Panc1 (cell line): ENCODE results near the gene ASCL3. TPM values are rescaled to one million over a fixed set of nuclear protein-coding genes. Genes with fewer than 3 reads are reported as not detected.

ENCODE experiments used
- ATAC-seq: fragments of 200-7000 bp; cut with Tn5 transposase; 2 replicates; pipeline ENCODE4 v1.9.1; 2020; ENCODE audit warnings: mild to moderate bottlenecking, moderate library complexity
- BruUV-seq: library from RNA; stranded (reverse); fragments of 400-500 nt; replicated peaks from 2 replicates; lab custom pipeline; 2021; lab: Mats Ljungman, UMichigan
- CTCF ChIA-PET: fragments of 300-600 bp; sonication (Branson Sonifier 250); formaldehyde crosslinking; loops from one replicate; lab custom pipeline; 2022; ENCODE audit warnings: antibody characterized with exemption; lab: Charles Lee
- POLR2A ChIA-PET: fragments of 300-600 bp; sonication (Branson Sonifier 250); formaldehyde crosslinking; loops from one replicate; lab custom pipeline; 2022; ENCODE audit warnings: antibody characterized with exemption; lab: Charles Lee
- DNase-seq: peaks from one replicate; pipeline ENCODE4 v3.0.0-alpha.2; 2010; ENCODE audit warnings: low read depth, low spot score
- H3K27ac ChIP-seq: 2 replicates; pipeline ENCODE4 v1.5.1; 2011; ENCODE audit warnings: mild to moderate bottlenecking, low read length, inconsistent platforms
- H3K27me3 ChIP-seq: fragments of 200-500 bp; sonication (Bioruptor generic); 2 replicates; pipeline ENCODE4 v1.6.0; 2014; ENCODE audit warnings: low read length, inconsistent platforms; ENCODE audit not compliant: control insufficient read depth, insufficient read depth
- H3K36me3 ChIP-seq: fragments of 200-500 bp; sonication (Bioruptor generic); 2 replicates; pipeline ENCODE4 v1.5.1; 2014; ENCODE audit warnings: inconsistent platforms, mild to moderate bottlenecking, low read length, moderate library complexity; ENCODE audit not compliant: control insufficient read depth, insufficient read depth
- H3K4me1 ChIP-seq: 2 replicates; pipeline ENCODE4 v1.5.1; 2011; ENCODE audit warnings: inconsistent platforms, mild to moderate bottlenecking, low read length, moderate library complexity; ENCODE audit not compliant: control insufficient read depth, insufficient read depth
- H3K4me3 ChIP-seq, 2 experiments: 2 replicates each; pipeline ENCODE4 v1.5.1; 2011 to 2012; ENCODE audit warnings: low read depth in 2 of 2, low read length in 2 of 2, mild to moderate bottlenecking in 2 of 2, inconsistent platforms in 1 of 2, moderate library complexity in 1 of 2
- H3K9me3 ChIP-seq: fragments of 200-500 bp; sonication (Bioruptor generic); 2 replicates; pipeline ENCODE4 v1.5.1; 2014; ENCODE audit warnings: low read depth, mild to moderate bottlenecking, inconsistent platforms, low read length, moderate library complexity; ENCODE audit not compliant: control insufficient read depth, insufficient read depth
- POLR2AphosphoS5 ChIP-seq: IDR thresholded peaks from 2 replicates; pipeline ENCODE4 v1.6.1; 2012; ENCODE audit warnings: mild to moderate bottlenecking, low read depth, low read length, moderate library complexity
- REST ChIP-seq, 2 experiments: IDR thresholded peaks; 2 replicates each; pipeline ENCODE4 v1.6.1; 2011 to 2012; ENCODE audit warnings: low read depth in 2 of 2, control low read depth in 1 of 2, low read length in 1 of 2, mild to moderate bottlenecking in 1 of 2, moderate library complexity in 1 of 2; ENCODE audit not compliant: insufficient read depth in 1 of 2
- SIN3A ChIP-seq: IDR thresholded peaks from 2 replicates; pipeline ENCODE4 v1.6.1; 2012; ENCODE audit warnings: low read depth, mild to moderate bottlenecking, low read length, moderate library complexity, borderline replicate concordance; ENCODE audit not compliant: insufficient read depth
- TCF7L2 ChIP-seq: IDR thresholded peaks from 2 replicates; pipeline ENCODE4 v1.6.1; 2011; ENCODE audit warnings: mild to moderate bottlenecking, low read depth, low read length, inconsistent platforms
- in situ Hi-C: cut with HindIII; loops from 2 replicates; pipeline ENCODE4 v1.10.0; 2016; ENCODE audit warnings: low sequenced_read_pairs, low pct_unique_long_range_greater_than_20kb
- intact Hi-C: fragments of 100-400 bp; cut with micrococcal nuclease; formaldehyde crosslinking; loops from one replicate; pipeline ENCODE4 v1.10.0; 2022; ENCODE audit not compliant: unreplicated experiment
- total RNA-seq: library from RNA; stranded (reverse); gene quantifications from one replicate; pipeline ENCODE4 v1.2.1, GENCODE V29; 2021; ENCODE audit not compliant: unreplicated experiment
- TF ChIP-seq, protein P1 (sequence below): fragments of 450-650 bp; IDR thresholded peaks from 2 replicates; pipeline ENCODE4 v1.5.1; 2017; ENCODE audit warnings: mild to moderate bottlenecking

The ASCL3 gene
- total RNA-seq, 1 experiment from 2014 or later: not detected

DNA sequence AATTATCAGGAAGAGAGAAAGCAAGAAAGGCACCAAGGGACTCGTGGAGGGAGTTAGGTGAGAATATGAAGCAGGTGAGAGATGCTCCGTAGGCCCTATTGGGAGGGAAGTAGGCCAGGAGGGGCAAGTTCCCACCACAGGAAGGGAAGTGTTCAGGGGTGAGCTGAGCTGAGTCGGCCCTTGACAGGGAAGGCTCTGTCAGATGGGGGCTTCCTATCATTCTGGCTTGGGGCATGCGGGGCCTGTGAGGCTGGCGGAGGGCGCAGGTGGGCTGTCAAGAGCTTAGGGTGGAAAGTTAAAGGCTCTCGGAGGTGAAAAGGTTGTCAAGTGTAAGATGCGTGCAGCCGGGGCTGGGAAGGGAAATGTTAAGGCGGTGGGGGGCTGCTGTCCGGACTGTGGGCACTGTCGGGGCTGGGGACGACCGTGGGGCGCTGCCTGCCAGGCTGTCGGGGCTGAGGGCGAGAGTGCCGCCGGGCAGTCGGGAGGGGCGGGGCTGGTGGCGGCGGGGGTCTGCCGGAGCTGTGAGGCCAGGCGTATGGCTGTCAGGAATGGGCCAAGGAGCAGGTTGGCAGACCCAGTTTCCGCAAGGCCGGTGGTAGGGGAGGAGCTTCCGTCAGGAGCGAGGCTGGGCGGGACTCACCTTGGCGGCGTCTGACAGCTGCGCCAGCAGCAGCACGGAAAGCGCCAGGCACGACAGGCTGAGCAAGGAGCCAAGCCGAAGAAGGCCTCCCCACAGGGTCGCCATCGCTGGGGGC lies 20.9 kb upstream of the ASCL3 start:
- CTCF ChIA-PET: interaction anchor here (0.5 to 1.8 kb wide), 2 partner anchors 174 to 1269 kb away, joined by 4 to 11 read pairs; no protein-coding TSS in a partner anchor
- TF ChIP-seq, protein P1, sequence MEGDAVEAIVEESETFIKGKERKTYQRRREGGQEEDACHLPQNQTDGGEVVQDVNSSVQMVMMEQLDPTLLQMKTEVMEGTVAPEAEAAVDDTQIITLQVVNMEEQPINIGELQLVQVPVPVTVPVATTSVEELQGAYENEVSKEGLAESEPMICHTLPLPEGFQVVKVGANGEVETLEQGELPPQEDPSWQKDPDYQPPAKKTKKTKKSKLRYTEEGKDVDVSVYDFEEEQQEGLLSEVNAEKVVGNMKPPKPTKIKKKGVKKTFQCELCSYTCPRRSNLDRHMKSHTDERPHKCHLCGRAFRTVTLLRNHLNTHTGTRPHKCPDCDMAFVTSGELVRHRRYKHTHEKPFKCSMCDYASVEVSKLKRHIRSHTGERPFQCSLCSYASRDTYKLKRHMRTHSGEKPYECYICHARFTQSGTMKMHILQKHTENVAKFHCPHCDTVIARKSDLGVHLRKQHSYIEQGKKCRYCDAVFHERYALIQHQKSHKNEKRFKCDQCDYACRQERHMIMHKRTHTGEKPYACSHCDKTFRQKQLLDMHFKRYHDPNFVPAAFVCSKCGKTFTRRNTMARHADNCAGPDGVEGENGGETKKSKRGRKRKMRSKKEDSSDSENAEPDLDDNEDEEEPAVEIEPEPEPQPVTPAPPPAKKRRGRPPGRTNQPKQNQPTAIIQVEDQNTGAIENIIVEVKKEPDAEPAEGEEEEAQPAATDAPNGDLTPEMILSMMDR: no peak
- no peak for TF ChIP-seq SIN3A
- no peak for TF ChIP-seq TCF7L2
- Histone ChIP-seq H3K27me3 (no peaks in the 10 kb centered on the region), H3K4me3 (peak overlapping the region; percentile 61 to 86), H3K4me1 (peaks cover 31% of the 10 kb centered on the region), H3K27ac (peak overlapping the region; percentile 93), H3K9me3 (no peaks in the 10 kb centered on the region), H3K36me3 (no peaks in the 10 kb centered on the region; the same call in 1 of the 2 replicates)
- DNase-seq (peak; percentile 60), ATAC-seq (peak; percentile 84)
- POLR2A ChIA-PET: interaction anchor here (0.6 kb wide), 2 partner anchors 115 to 544 kb away, joined by 3 to 16 read pairs; no protein-coding TSS in a partner anchor
- intact Hi-C loops: no loop called here
- in situ Hi-C loops: no loop called here
- BruUV-seq: no TSS peak

DNA sequence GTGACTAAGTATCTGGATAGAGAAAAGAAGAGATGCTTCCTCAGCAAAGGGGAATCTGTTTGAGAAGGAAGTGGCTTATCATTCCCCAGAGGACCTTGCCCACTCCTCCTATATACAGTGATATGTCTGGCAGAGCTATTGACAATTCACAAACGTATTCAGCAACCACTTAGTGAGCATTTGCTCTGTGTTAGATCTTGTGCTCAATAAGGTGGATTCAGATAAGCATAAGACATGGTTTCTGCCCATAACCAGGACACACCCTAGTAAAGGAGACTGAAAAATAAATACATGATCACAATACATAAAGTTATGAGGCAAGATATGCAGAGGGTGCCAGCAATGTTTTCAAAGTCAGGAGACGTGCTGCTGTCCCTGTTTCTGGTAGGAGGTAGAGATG lies 20.0 kb upstream of the ASCL3 start:
- TF ChIP-seq POLR2AphosphoS5 (no peak), TCF7L2 (no peak), REST (IDR thresholded peaks at IDR 0.05; ENCODE audit: insufficient read depth in 1 of 2, low read depth in 2 of 2, low read length in 1 of 2) (no peak)
- TF ChIP-seq, protein P1: no peak
- Histone ChIP-seq H3K27ac (peak overlapping the region; percentile 93), H3K4me1 (peaks cover 31% of the 10 kb centered on the region), H3K36me3 (no peaks in the 10 kb centered on the region; the same call in 1 of the 2 replicates), H3K27me3 (no peaks in the 10 kb centered on the region), H3K4me3 (peak overlapping the region; percentile 61 to 86), H3K9me3 (no peaks in the 10 kb centered on the region)
- intact Hi-C loops: no loop called here
- BruUV-seq: TSS peak; percentile 71
- DNase-seq (no peak), ATAC-seq (no peak)
- POLR2A ChIA-PET: no interaction called here
- CTCF ChIA-PET: no interaction called here
- in situ Hi-C loops: no loop called here
